Neuronal stem cell (in vitro differentiated cells): Measurements from ENCODE around the gene BMP2K.

Experiments used
- DNase-seq: peaks from one replicate; pipeline ENCODE4 v3.0.0-alpha.2; 2013; ENCODE audit warnings: low spot score
- H2AFZ ChIP-seq: one replicate; pipeline ENCODE4 v1.6.1; 2013; ENCODE audit warnings: mild to moderate bottlenecking, low read length, inconsistent platforms
- H2AK5ac ChIP-seq: 2 replicates; pipeline ENCODE4 v1.6.1; 2013; ENCODE audit warnings: low read depth, mild to moderate bottlenecking, inconsistent platforms, low read length, moderate library complexity, mixed read lengths
- H2BK120ac ChIP-seq: 2 replicates; pipeline ENCODE4 v1.6.1; 2013; ENCODE audit warnings: low read depth, mild to moderate bottlenecking, inconsistent platforms, low read length, moderate library complexity, mixed read lengths
- H2BK12ac ChIP-seq: one replicate; pipeline ENCODE4 v1.6.1; 2013; ENCODE audit warnings: low read length, inconsistent platforms
- H2BK15ac ChIP-seq: 2 replicates; pipeline ENCODE4 v1.6.1; 2013; ENCODE audit warnings: mild to moderate bottlenecking, low read length, inconsistent platforms, mixed read lengths
- H2BK5ac ChIP-seq: one replicate; pipeline ENCODE4 v1.6.1; 2013; ENCODE audit warnings: inconsistent platforms, mild to moderate bottlenecking, low read length, moderate library complexity
- H3K14ac ChIP-seq: one replicate; pipeline ENCODE4 v1.6.1; 2013; ENCODE audit warnings: low read length, inconsistent platforms
- H3K18ac ChIP-seq: 2 replicates; pipeline ENCODE4 v1.6.1; 2013; ENCODE audit warnings: low read length, inconsistent platforms
- H3K23ac ChIP-seq: 2 replicates; pipeline ENCODE4 v1.6.1; 2013; ENCODE audit warnings: low read depth, mild to moderate bottlenecking, mixed read lengths, low read length, inconsistent platforms; ENCODE audit not compliant: poor library complexity
- H3K27ac ChIP-seq: replicated peaks from 3 replicates; pipeline ENCODE4 v1.5.1; 2013; ENCODE audit warnings: low read length, inconsistent platforms
- H3K27me3 ChIP-seq, 3 experiments: 2 replicates each; pipeline ENCODE4 v1.6.1; 2013; ENCODE audit warnings: low read length in 3 of 3, mild to moderate bottlenecking in 2 of 3, inconsistent platforms in 1 of 3, low read depth in 1 of 3, mixed read lengths in 1 of 3, moderate library complexity in 1 of 3; ENCODE audit not compliant: control insufficient read depth in 3 of 3, insufficient read depth in 3 of 3
- H3K36me3 ChIP-seq, 2 donors: replicated peaks in 1 of 2; 2 replicates each; pipeline ENCODE4 v1.6.1; 2013; ENCODE audit warnings: low read length in 2 of 2; ENCODE audit not compliant: control insufficient read depth in 2 of 2, insufficient read depth in 2 of 2
- H3K4ac ChIP-seq: 2 replicates; pipeline ENCODE4 v1.6.1; 2013; ENCODE audit warnings: inconsistent platforms, mild to moderate bottlenecking, low read length, moderate library complexity
- H3K4me1 ChIP-seq, 2 donors: 1 replicate in 1 of 2; 2 replicates in 1 of 2; pipeline ENCODE4 v1.6.1; 2013; ENCODE audit warnings: low read length in 2 of 2, low read depth in 1 of 2; ENCODE audit not compliant: control insufficient read depth in 2 of 2, insufficient read depth in 1 of 2
- H3K4me2 ChIP-seq: one replicate; pipeline ENCODE4 v1.6.1; 2013; ENCODE audit warnings: mild to moderate bottlenecking, low read length, inconsistent platforms; ENCODE audit not compliant: insufficient read depth, poor library complexity, severe bottlenecking
- H3K4me3 ChIP-seq, 2 donors: 2 replicates each; pipeline ENCODE4 v1.5.1; 2013; ENCODE audit warnings: low read length in 2 of 2, mild to moderate bottlenecking in 2 of 2, inconsistent platforms in 1 of 2, moderate library complexity in 1 of 2
- H3K79me1 ChIP-seq: one replicate; pipeline ENCODE4 v1.6.1; 2013; ENCODE audit warnings: low read depth, mild to moderate bottlenecking, inconsistent platforms, low read length, moderate library complexity
- H3K9ac ChIP-seq: one replicate; pipeline ENCODE4 v1.6.1; 2013; ENCODE audit warnings: mild to moderate bottlenecking, low read depth, low read length, inconsistent platforms; ENCODE audit not compliant: poor library complexity
- H3K9me3 ChIP-seq, 2 donors: replicated peaks in 1 of 2; 2 replicates each; pipeline versions ENCODE3 to v1.6.1; 2013; ENCODE audit warnings: low read length in 2 of 2, mild to moderate bottlenecking in 2 of 2, inconsistent platforms in 1 of 2, low read depth in 1 of 2, mixed read lengths in 1 of 2, moderate library complexity in 1 of 2; ENCODE audit not compliant: control insufficient read depth in 2 of 2, insufficient read depth in 1 of 2
- H4K8ac ChIP-seq: one replicate; pipeline ENCODE4 v1.6.1; 2013; ENCODE audit warnings: low read depth, mild to moderate bottlenecking, inconsistent platforms, low read length, moderate library complexity
- H4K91ac ChIP-seq: one replicate; pipeline ENCODE4 v1.6.1; 2013; ENCODE audit warnings: low read length, low read depth, mild to moderate bottlenecking, inconsistent platforms; ENCODE audit not compliant: poor library complexity
- WGBS, 2 donors: extraction: QIAGEN DNeasy Blood & Tissue Kit; methylation state at CpG; one replicate each; pipeline ENCODE4 v1.1.7; 2013; ENCODE audit warnings: missing lambda C conversion rate in 2 of 2, mixed read lengths in 1 of 2; ENCODE audit not compliant: insufficient read length in 2 of 2, insufficient replicate concordance in 1 of 2; ENCODE audit errors: extremely low coverage in 2 of 2; 5-methylcytosine and 5-hydroxymethylcytosine counted together

The BMP2K gene

GRCh38 chr4:78796526-78796925 lies 20.4 kb downstream of the BMP2K start:
- Histone ChIP-seq H3K27me3 (no peaks in the 10 kb centered on the region), H3K4ac (no peak overlapping the region), H2BK12ac (no peak overlapping the region), H3K14ac (no peak overlapping the region), H3K36me3 (peaks cover 0 to 5% of the 10 kb centered on the region in 2 donors), H3K27ac (no peak overlapping the region), H3K9me3 (peaks cover 0 to 6% of the 10 kb centered on the region in 2 donors), H3K79me1 (no peaks in the 10 kb centered on the region), H2BK15ac (no peak overlapping the region), H2AK5ac (no peak overlapping the region), H3K23ac (no peak overlapping the region), H2BK5ac (no peak overlapping the region), H4K8ac (no peak overlapping the region), H3K9ac (no peak overlapping the region), H2BK120ac (no peak overlapping the region), H3K4me1 (no peaks in the 10 kb centered on the region), H3K4me2 (no peak overlapping the region), H2AFZ (no peak overlapping the region), H3K18ac (no peak overlapping the region), H4K91ac (no peak overlapping the region), H3K4me3 (no peak overlapping the region)
- WGBS, 2 donors, result 100% methylated on average over 1 to 2 of the region's 2 CpGs
- DNase-seq, result no peak

- Histone ChIP-seq H3K4me3 (no peak overlapping the region), H3K27ac (no peak overlapping the region), H4K8ac (no peak overlapping the region), H2AK5ac (no peak overlapping the region), H3K9me3 (peaks cover 0 to 6% of the 10 kb centered on the region in 2 donors), H3K4me2 (no peak overlapping the region), H2BK5ac (no peak overlapping the region), H3K23ac (no peak overlapping the region), H2BK12ac (no peak overlapping the region), H2BK15ac (no peak overlapping the region), H3K79me1 (no peaks in the 10 kb centered on the region), H3K27me3 (no peaks in the 10 kb centered on the region), H2AFZ (no peak overlapping the region), H4K91ac (no peak overlapping the region), H3K9ac (no peak overlapping the region), H3K14ac (no peak overlapping the region), H3K4me1 (no peaks in the 10 kb centered on the region), H2BK120ac (no peak overlapping the region), H3K18ac (no peak overlapping the region), H3K36me3 (peaks cover 0 to 5% of the 10 kb centered on the region in 2 donors), H3K4ac (no peak overlapping the region)
- DNase-seq, result no peak
- no CpG with 5 or more reads among the region's 4 CpGs for WGBS, 2 donors
These were observed 21.7 kb downstream of the BMP2K start for GRCh38 chr4:78797777-78798284.

DNA sequence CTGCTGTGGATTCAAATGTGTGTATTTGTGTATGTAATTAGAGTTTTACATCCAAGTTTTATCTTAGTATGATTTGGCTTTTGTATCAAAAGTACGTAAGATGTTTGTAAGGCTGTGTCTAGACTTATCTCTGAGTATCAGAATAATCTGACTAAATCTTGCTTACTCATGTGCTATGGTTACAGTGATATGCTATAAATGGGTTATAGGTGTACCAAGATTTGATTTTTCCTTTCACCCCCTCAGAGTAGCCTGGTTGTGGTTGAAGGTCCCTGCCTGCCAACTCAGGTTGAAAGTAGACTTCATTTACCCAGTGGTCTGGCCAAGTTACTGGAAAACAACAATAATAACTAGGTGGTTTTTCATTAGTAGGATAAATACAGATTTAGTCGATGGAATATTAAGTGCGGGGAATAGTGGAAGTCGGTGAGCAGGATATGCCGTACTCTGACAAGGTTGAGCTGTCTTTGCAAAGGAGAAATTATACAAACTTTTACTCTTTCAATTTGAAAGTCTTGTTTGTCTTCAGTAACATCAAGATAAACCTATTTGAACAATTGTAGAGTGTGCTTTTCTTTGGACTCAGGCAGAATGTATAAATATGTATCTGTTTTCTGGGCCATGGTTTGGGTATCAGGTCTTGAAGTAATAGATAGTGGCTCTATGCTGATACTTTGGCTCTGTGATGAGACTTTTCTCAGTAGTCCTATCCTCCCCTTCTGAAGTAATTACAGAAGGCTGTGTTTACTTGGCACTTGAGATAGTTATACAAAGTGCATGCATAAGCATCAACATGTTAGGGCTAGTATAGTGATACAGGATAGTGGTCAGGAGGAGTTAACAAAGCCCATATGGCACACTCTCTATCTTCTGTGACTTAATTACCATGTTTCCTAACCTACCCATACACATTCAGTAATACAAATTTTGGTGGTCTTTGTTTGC lies 23.7 kb downstream of the BMP2K start:
- Histone ChIP-seq H3K4me3 (no peak overlapping the region), H3K4ac (no peak overlapping the region), H3K14ac (no peak overlapping the region), H3K4me2 (no peak overlapping the region), H2BK5ac (no peak overlapping the region), H3K79me1 (peaks cover 3% of the 10 kb centered on the region), H3K4me1 (no peaks in the 10 kb centered on the region), H3K9ac (no peak overlapping the region), H2BK120ac (no peak overlapping the region), H2BK15ac (no peak overlapping the region), H2AFZ (no peak overlapping the region), H3K18ac (no peak overlapping the region), H4K91ac (no peak overlapping the region), H3K27me3 (no peaks in the 10 kb centered on the region), H3K23ac (no peak overlapping the region), H2BK12ac (no peak overlapping the region), H2AK5ac (no peak overlapping the region), H3K36me3 (peaks cover 0 to 4% of the 10 kb centered on the region in 2 donors), H4K8ac (no peak overlapping the region), H3K27ac (no peak overlapping the region), H3K9me3 (peaks cover 0 to 4% of the 10 kb centered on the region in 2 donors)
- WGBS, 2 donors, result 100% methylated on average over 2 to 3 of the region's 5 CpGs
- DNase-seq, result no peak

GRCh38 chr4:78800965-78801364 lies 24.8 kb downstream of the BMP2K start:
- DNase-seq, result no peak
- no peak overlapping the region for H2BK5ac ChIP-seq
- no peak overlapping the region for H4K91ac ChIP-seq
- H2AK5ac ChIP-seq, result no peak overlapping the region
- no peak overlapping the region for H2BK12ac ChIP-seq
- H3K27me3 ChIP-seq, result no peaks in the 10 kb centered on the region
- H3K4me1 ChIP-seq, result no peaks in the 10 kb centered on the region
- H3K27ac ChIP-seq, result no peak overlapping the region
- no peak overlapping the region for H4K8ac ChIP-seq
- no peak overlapping the region for H2BK120ac ChIP-seq
- no peak overlapping the region for H3K14ac ChIP-seq
- H3K36me3 ChIP-seq, result no peaks in the 10 kb centered on the region
- H3K4me2 ChIP-seq, result no peak overlapping the region
- H3K9ac ChIP-seq, result no peak overlapping the region
- peaks cover 3% of the 10 kb centered on the region for H3K79me1 ChIP-seq
- H3K9me3 ChIP-seq, result peaks cover 0 to 5% of the 10 kb centered on the region in 2 donors
- H3K23ac ChIP-seq, result no peak overlapping the region
- H3K18ac ChIP-seq, result no peak overlapping the region
- H3K4me3 ChIP-seq, result no peak overlapping the region
- H2BK15ac ChIP-seq, result no peak overlapping the region
- no peak overlapping the region for H3K4ac ChIP-seq
- no peak overlapping the region for H2AFZ ChIP-seq
